ENCODE results near the gene AMIGO3.

Gene AMIGO3

DNA sequence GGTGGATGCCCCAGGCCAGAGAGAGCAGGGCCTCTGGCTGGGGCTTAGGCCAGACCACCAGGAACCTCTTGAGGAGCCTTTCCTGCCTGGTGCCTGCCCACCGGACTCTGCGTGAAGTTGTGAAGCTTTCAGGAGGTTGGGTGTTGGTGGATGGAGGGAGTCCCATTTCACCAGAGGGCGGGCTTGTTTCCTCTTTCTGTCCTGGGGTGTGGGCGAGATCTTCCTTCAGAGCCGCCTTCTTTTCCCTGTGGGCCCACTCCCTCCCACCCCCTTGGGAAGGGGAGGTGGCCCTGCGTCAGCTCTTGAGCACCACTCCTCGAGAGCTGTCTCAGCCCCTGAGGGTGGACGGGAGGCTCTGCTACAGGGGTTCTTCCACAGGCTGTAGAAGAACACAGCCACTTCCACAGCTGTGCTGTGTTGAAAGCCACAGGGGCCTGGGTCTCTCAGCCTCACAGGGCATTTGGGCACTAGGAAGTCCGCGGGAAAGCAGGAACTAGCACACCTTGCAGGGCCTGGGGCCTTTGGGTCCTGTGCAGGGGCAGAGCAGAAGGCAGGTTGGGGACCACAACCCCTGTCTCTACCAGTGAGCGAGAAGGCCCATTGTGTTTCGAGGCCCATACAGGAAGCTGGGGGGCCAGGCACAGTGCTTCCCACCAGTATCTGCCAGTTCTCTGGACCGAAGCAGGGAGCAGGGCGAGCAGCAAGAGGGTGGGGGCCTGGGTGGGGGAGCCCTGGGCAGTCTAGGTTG is 2.1 kb downstream of the AMIGO3 start:
- no peak for TF ChIP-seq TCF12 (IDR thresholded peaks at IDR 0.05; ENCODE audit: low read depth)
- no peak for TF ChIP-seq TAF1 (IDR thresholded peaks at IDR 0.05; ENCODE audit: low read depth)
- no peak for TF ChIP-seq RAD21 (IDR thresholded peaks at IDR 0.05; ENCODE audit: low read depth)
- TF ChIP-seq FOXM1 (IDR thresholded peaks at IDR 0.05; ENCODE audit: borderline replicate concordance, low read depth), result no peak
- TF ChIP-seq EP300 (IDR thresholded peaks at IDR 0.05; ENCODE audit: borderline replicate concordance), result no peak
- TF ChIP-seq TEAD4 (IDR thresholded peaks at IDR 0.05), result no peak
- TF ChIP-seq EGR1 (IDR thresholded peaks at IDR 0.05), result no peak
- no peak for TF ChIP-seq ZBTB7A (IDR thresholded peaks at IDR 0.05; ENCODE audit: low read depth)
- no peak for TF ChIP-seq NFIC (IDR thresholded peaks at IDR 0.05)
- no peak for TF ChIP-seq YY1 (IDR thresholded peaks at IDR 0.05; ENCODE audit: low read depth)
- no peak for TF ChIP-seq CEBPB (IDR thresholded peaks at IDR 0.05)
- TF ChIP-seq, protein P1, sequence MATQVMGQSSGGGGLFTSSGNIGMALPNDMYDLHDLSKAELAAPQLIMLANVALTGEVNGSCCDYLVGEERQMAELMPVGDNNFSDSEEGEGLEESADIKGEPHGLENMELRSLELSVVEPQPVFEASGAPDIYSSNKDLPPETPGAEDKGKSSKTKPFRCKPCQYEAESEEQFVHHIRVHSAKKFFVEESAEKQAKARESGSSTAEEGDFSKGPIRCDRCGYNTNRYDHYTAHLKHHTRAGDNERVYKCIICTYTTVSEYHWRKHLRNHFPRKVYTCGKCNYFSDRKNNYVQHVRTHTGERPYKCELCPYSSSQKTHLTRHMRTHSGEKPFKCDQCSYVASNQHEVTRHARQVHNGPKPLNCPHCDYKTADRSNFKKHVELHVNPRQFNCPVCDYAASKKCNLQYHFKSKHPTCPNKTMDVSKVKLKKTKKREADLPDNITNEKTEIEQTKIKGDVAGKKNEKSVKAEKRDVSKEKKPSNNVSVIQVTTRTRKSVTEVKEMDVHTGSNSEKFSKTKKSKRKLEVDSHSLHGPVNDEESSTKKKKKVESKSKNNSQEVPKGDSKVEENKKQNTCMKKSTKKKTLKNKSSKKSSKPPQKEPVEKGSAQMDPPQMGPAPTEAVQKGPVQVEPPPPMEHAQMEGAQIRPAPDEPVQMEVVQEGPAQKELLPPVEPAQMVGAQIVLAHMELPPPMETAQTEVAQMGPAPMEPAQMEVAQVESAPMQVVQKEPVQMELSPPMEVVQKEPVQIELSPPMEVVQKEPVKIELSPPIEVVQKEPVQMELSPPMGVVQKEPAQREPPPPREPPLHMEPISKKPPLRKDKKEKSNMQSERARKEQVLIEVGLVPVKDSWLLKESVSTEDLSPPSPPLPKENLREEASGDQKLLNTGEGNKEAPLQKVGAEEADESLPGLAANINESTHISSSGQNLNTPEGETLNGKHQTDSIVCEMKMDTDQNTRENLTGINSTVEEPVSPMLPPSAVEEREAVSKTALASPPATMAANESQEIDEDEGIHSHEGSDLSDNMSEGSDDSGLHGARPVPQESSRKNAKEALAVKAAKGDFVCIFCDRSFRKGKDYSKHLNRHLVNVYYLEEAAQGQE (IDR thresholded peaks at IDR 0.05; ENCODE audit: low read depth), result no peak
- no peak for TF ChIP-seq CREB1 (IDR thresholded peaks at IDR 0.05; ENCODE audit: low read depth)
- TF ChIP-seq, protein P2, sequence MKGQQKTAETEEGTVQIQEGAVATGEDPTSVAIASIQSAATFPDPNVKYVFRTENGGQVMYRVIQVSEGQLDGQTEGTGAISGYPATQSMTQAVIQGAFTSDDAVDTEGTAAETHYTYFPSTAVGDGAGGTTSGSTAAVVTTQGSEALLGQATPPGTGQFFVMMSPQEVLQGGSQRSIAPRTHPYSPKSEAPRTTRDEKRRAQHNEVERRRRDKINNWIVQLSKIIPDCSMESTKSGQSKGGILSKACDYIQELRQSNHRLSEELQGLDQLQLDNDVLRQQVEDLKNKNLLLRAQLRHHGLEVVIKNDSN (IDR thresholded peaks at IDR 0.05), result no peak
- TF ChIP-seq, protein P3, sequence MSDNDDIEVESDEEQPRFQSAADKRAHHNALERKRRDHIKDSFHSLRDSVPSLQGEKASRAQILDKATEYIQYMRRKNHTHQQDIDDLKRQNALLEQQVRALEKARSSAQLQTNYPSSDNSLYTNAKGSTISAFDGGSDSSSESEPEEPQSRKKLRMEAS (IDR thresholded peaks at IDR 0.05), result no peak

DNA sequence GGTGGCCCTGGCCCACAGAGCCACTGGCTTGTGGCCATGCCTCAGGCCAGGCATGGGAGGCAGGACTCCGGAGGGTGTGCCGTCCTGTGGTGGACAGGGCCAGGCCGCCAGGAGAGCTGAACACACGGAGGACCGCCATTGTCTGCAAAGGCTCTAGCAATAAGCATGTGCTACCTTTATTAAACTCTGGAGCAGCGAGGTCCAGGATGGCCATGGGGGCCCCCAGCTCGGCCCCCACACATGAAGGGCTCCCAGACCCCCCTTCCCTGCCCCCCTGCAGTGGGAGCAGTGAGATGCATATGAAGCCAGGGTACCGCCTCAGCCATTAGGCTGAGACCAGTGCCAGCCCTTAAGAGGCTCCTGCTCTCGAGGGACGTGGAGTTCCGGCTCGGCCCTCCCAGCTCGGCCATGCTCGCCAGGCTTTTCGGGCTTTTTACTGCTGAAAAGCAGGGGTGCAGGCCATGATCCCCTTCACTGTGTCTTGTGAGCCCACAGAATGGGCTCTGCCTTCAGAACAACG is 2.7 kb downstream of the AMIGO3 start:
- TF ChIP-seq, protein P2 (IDR thresholded peaks at IDR 0.05), result no peak
- TF ChIP-seq CEBPB (IDR thresholded peaks at IDR 0.05) (no peak), EP300 (IDR thresholded peaks at IDR 0.05; ENCODE audit: borderline replicate concordance) (no peak), YY1 (IDR thresholded peaks at IDR 0.05; ENCODE audit: low read depth) (no peak), ZBTB7A (IDR thresholded peaks at IDR 0.05; ENCODE audit: low read depth) (no peak), CREB1 (IDR thresholded peaks at IDR 0.05; ENCODE audit: low read depth) (no peak)
- TF ChIP-seq, protein P1 (IDR thresholded peaks at IDR 0.05; ENCODE audit: low read depth), result no peak

DNA sequence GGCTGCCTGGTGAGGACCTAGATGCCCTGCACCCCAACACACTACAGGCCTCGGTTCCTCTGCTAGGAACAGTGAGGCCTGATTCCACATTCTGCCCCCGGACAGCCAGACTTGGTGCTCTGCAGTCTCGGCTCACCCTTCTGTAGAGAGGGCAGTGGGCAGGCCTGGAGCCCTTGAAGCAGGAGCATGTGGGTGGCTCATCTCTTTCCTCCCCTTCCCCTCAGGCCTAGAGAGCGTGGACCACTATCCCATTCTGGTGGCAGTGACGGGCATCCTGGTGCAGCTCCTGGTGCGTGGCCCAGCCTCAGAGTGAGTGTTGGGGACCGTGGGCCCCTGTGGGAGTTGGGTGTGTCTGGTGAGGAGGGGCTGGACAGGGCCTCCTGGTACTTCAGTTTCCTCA is 3.3 kb downstream of the AMIGO3 start:
- TF ChIP-seq CREB1 (IDR thresholded peaks at IDR 0.05; ENCODE audit: low read depth) (no peak), EGR1 (IDR thresholded peaks at IDR 0.05) (no peak), NFIC (IDR thresholded peaks at IDR 0.05) (no peak), TEAD4 (IDR thresholded peaks at IDR 0.05) (no peak), EP300 (IDR thresholded peaks at IDR 0.05; ENCODE audit: borderline replicate concordance) (no peak), ZBTB7A (IDR thresholded peaks at IDR 0.05; ENCODE audit: low read depth) (no peak), YY1 (IDR thresholded peaks at IDR 0.05; ENCODE audit: low read depth) (no peak), TAF1 (IDR thresholded peaks at IDR 0.05; ENCODE audit: low read depth) (no peak), CEBPB (IDR thresholded peaks at IDR 0.05) (no peak), TCF12 (IDR thresholded peaks at IDR 0.05; ENCODE audit: low read depth) (no peak)
- TF ChIP-seq, protein P2 (IDR thresholded peaks at IDR 0.05), result no peak
- TF ChIP-seq, protein P3 (IDR thresholded peaks at IDR 0.05), result no peak
- TF ChIP-seq, protein P1 (IDR thresholded peaks at IDR 0.05; ENCODE audit: low read depth), result no peak

All from Ishikawa (cell line).